DOHH2 (cell line): ENCODE data around the gene ELP2.
"Not testable (repeated sequence)": the region's sequence is repeated elsewhere in the genome, so short reads cannot be mapped to it uniquely, and the experiment has no call there.

Source experiments
- H3F3A ChIP-seq: fragments of 200-600 bp; sonication (generic), shearing (Covaris generic); 2 replicates; pipeline ENCODE4 v1.6.0; 2016; ENCODE audit warnings: antibody characterized with exemption, mild to moderate bottlenecking; ENCODE audit not compliant: control insufficient read depth, insufficient read depth
- H3K27ac ChIP-seq: fragments of 200-600 bp; sonication (generic); 2 replicates; pipeline ENCODE4 v1.5.1; 2014; ENCODE audit warnings: low read depth, mild to moderate bottlenecking, low read length, moderate library complexity
- H3K27me3 ChIP-seq: fragments of 200-600 bp; sonication (generic); 2 replicates; pipeline ENCODE4 v1.6.1; 2014; ENCODE audit warnings: mild to moderate bottlenecking, low read length, mixed read lengths; ENCODE audit not compliant: control insufficient read depth
- H3K36me3 ChIP-seq: fragments of 200-600 bp; sonication (generic); 2 replicates; pipeline ENCODE4 v1.6.1; 2014; ENCODE audit warnings: mild to moderate bottlenecking, low read length, moderate library complexity, mixed read lengths; ENCODE audit not compliant: control insufficient read depth
- H3K4me1 ChIP-seq: fragments of 200-600 bp; sonication (generic); 2 replicates; pipeline ENCODE4 v1.6.1; 2014; ENCODE audit warnings: mild to moderate bottlenecking, low read length, mixed read lengths; ENCODE audit not compliant: control insufficient read depth
- H3K4me2 ChIP-seq: fragments of 200-600 bp; sonication (generic); 2 replicates; pipeline ENCODE4 v1.6.0; 2014; ENCODE audit warnings: mild to moderate bottlenecking, low read length, moderate library complexity
- H3K4me3 ChIP-seq: fragments of 200-600 bp; sonication (generic); 2 replicates; pipeline ENCODE4 v1.5.1; 2014; ENCODE audit warnings: mild to moderate bottlenecking, low read length, mixed read lengths
- H3K79me2 ChIP-seq: fragments of 200-600 bp; sonication (generic); 2 replicates; pipeline ENCODE4 v1.6.1; 2014; ENCODE audit warnings: mild to moderate bottlenecking, low read length, mixed read lengths; ENCODE audit not compliant: control insufficient read depth
- H3K9me2 ChIP-seq: fragments of 200-600 bp; sonication (generic); replicated peaks from 2 replicates; pipeline ENCODE4 v1.6.1; 2014; ENCODE audit warnings: mild to moderate bottlenecking, low read length, mixed read lengths; ENCODE audit not compliant: control insufficient read depth
- H3K9me3 ChIP-seq: fragments of 200-600 bp; sonication (generic); 2 replicates; pipeline ENCODE4 v1.6.1; 2014; ENCODE audit warnings: antibody characterized with exemption, low read length, mixed read lengths; ENCODE audit not compliant: control insufficient read depth, insufficient read depth
- H4K20me1 ChIP-seq: fragments of 200-600 bp; sonication (generic); 2 replicates; pipeline ENCODE4 v1.6.0; 2014; ENCODE audit warnings: low read depth, mild to moderate bottlenecking, antibody characterized with exemption, low read length, moderate library complexity; ENCODE audit not compliant: control insufficient read depth, insufficient read depth
- EZH2phosphoT487 ChIP-seq: fragments of 200-600 bp; sonication (generic); IDR thresholded peaks from 2 replicates; pipeline ENCODE4 v1.6.1; 2017; ENCODE audit warnings: borderline replicate concordance, mild to moderate bottlenecking, antibody characterized with exemption, low read length, moderate library complexity, mixed read lengths
- TF ChIP-seq, protein P1 (sequence below): fragments of 200-600 bp; sonication (generic); IDR thresholded peaks from one replicate; pipeline ENCODE4 v1.5.1; 2014; ENCODE audit warnings: antibody characterized with exemption, mild to moderate bottlenecking, low read depth, low read length; ENCODE audit not compliant: poor library complexity, severe bottlenecking

The ELP2 gene

DNA sequence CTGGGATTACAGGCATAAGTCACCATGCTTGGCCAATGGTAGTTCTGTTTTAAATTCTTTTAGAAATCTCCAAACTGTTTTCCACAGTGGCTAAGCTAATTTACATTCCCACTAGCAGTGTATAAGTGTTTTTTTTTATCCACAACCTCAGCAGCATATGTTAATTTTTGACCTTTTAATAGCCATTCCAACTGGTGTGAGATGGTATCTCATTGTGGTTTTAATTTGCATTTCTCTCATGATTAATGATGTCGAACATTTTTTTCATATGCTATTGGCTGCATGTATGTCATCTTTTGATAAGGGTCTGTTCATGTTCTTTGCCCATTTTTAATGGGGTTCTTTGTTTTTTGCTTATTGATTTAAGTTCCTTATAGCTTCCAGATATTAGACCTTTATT, 77.6 kb downstream of the ELP2 start:
- no peaks in the 10 kb centered on the region for H3K79me2 ChIP-seq
- no peaks in the 10 kb centered on the region for H4K20me1 ChIP-seq
- H3K4me1 ChIP-seq: peaks cover 12% of the 10 kb centered on the region
- H3K27me3 ChIP-seq: no peaks in the 10 kb centered on the region
- H3K27ac ChIP-seq: no peak overlapping the region
- no peaks in the 10 kb centered on the region for H3K36me3 ChIP-seq
- H3K4me3 ChIP-seq: no peak overlapping the region
- H3F3A ChIP-seq: no peaks in the 10 kb centered on the region
- TF ChIP-seq, protein P1, sequence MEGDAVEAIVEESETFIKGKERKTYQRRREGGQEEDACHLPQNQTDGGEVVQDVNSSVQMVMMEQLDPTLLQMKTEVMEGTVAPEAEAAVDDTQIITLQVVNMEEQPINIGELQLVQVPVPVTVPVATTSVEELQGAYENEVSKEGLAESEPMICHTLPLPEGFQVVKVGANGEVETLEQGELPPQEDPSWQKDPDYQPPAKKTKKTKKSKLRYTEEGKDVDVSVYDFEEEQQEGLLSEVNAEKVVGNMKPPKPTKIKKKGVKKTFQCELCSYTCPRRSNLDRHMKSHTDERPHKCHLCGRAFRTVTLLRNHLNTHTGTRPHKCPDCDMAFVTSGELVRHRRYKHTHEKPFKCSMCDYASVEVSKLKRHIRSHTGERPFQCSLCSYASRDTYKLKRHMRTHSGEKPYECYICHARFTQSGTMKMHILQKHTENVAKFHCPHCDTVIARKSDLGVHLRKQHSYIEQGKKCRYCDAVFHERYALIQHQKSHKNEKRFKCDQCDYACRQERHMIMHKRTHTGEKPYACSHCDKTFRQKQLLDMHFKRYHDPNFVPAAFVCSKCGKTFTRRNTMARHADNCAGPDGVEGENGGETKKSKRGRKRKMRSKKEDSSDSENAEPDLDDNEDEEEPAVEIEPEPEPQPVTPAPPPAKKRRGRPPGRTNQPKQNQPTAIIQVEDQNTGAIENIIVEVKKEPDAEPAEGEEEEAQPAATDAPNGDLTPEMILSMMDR: no peak
- TF ChIP-seq EZH2phosphoT487: no peak
- H3K4me2 ChIP-seq: peak overlapping the region; percentile 23; the same call in 1 of the 2 replicates
- H3K9me2 ChIP-seq: no peaks in the 10 kb centered on the region
- H3K9me3 ChIP-seq: peaks cover 15% of the 10 kb centered on the region

DNA sequence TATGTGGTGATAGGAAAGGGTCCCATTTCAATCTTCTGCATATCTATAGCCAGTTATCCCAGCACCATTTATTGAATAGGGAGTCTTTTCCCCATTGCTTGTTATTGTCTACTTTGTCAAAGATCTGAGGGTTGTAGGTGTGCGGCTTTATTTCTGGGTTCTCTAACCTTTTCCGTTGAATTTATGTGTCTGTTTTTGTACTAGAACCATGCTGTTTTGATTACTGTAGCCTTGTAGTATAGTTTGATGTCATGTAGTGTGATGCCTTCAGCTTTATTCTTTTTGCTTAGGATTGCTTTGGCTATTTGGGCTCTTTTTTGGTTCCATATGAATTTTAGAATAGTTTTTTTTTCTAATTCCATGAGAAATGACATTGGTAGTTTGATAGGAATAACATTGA, 78.3 kb downstream of the ELP2 start:
- not testable (repeated sequence) for H3K4me2 ChIP-seq, H3K27me3 ChIP-seq, H3K9me2 ChIP-seq, H3K27ac ChIP-seq, H3K4me3 ChIP-seq, H4K20me1 ChIP-seq, H3F3A ChIP-seq, H3K36me3 ChIP-seq, H3K79me2 ChIP-seq
- Histone ChIP-seq H3K4me1 (peaks cover 12% of the 10 kb centered on the region), H3K9me3 (peaks cover 15% of the 10 kb centered on the region)

DNA sequence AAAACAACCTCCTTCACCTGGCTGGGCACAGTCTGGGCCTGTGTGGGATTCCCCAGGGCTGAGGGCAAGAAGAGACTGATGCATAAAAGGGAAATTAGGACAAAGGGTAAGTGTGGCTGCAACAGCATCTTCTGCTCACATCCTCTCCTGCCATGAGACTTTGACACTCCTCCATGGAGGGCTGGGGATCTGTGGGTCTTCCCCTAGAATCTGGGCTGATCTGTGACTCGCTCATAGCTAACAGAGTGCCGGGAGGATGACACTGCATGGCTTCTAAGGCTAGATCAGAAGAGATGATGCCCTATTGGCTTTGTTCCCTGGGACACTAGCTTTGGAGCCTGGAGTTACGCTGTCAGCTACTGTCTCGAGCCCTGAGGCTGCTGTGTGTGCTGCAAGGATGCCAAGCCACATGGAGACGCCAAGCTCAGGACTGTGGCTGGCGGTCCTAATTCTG, 81.9 kb downstream of the ELP2 start:
- no peak overlapping the region for H3K4me2 ChIP-seq
- H3K4me1 ChIP-seq: peaks cover 12% of the 10 kb centered on the region
- H3K27ac ChIP-seq: no peak overlapping the region
- no peaks in the 10 kb centered on the region for H3K79me2 ChIP-seq
- H4K20me1 ChIP-seq: no peaks in the 10 kb centered on the region
- H3K36me3 ChIP-seq: no peaks in the 10 kb centered on the region
- H3K4me3 ChIP-seq: no peak overlapping the region
- H3K27me3 ChIP-seq: 0 out of 2 replicates have a peak, but pooled peaks cover 2% of the 10 kb centered on the region
- no peaks in the 10 kb centered on the region for H3F3A ChIP-seq
- H3K9me3 ChIP-seq: peaks cover 15% of the 10 kb centered on the region
- TF ChIP-seq EZH2phosphoT487: no peak
- TF ChIP-seq, protein P1: no peak
- H3K9me2 ChIP-seq: no peaks in the 10 kb centered on the region

DNA sequence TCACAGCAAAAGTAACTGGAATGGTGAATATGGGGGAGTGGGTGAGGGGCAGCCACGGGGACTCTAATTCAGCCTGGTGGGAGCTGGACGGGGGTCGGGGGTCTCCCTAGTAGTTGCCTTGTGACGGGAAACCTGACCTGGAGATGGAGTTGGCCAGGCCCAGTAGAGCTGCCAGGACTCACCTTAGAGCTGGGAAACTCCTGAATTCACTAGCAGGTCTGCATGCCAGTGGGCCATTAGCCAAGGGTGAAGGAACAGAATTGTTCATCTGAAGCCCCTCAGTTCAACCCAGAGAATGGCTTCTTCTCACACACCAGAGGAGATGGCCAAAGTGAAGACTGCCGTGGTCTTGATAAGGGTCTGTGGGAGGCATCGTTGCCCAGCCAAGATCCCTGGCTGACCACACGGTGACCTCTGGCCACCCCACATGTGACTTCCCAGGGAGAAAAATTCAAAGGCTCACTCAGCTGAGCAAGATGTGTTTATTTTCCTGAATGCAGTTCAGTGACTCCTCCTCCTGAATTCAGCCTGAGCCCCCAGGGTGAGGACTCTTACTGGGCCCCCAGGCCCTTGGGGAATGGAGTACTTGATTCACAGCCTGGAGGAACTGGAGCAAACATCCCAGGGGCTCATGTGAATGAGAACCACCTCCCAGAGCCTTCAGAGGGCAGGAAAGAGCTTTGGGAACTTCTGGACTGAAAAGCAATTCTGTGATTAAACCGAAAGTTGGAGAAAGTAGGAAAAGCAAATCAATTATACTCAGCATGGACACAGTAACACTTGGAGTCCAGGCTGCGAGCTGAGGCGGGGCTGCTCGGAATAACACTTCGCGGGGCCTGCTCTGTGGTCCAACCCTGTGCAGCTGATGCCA, 82.8 kb downstream of the ELP2 start:
- H3K36me3 ChIP-seq: no peaks in the 10 kb centered on the region
- no peaks in the 10 kb centered on the region for H3K79me2 ChIP-seq
- no peak overlapping the region for H3K4me3 ChIP-seq

More for the DNA sequence above, 82.8 kb downstream of the ELP2 start:
- Histone ChIP-seq H3K9me3 (peaks cover 11% of the 10 kb centered on the region), H3K4me2 (no peak overlapping the region), H3K27ac (no peak overlapping the region), H3K4me1 (peaks cover 3% of the 10 kb centered on the region), H4K20me1 (no peaks in the 10 kb centered on the region), H3K9me2 (no peaks in the 10 kb centered on the region), H3K27me3 (0 out of 2 replicates have a peak, but pooled peaks cover 2% of the 10 kb centered on the region), H3F3A (no peaks in the 10 kb centered on the region)
- TF ChIP-seq, protein P1: no peak
- TF ChIP-seq EZH2phosphoT487: no peak
